ENCODE measurements around the gene ANKH.

Gene ANKH

GRCh38 chr5:14713476-14714390, 157.8 kb downstream of the ANKH start:
- no peak for DNase-seq
- TF ChIP-seq EZH2 (IDR thresholded peaks at IDR 0.05; ENCODE audit: borderline replicate concordance, low read depth, low read length, severe bottlenecking) (no peak), CTCF (IDR thresholded peaks at IDR 0.05; ENCODE audit: borderline replicate concordance, extremely low read depth, low read length, poor library complexity, severe bottlenecking) (no peak)

GRCh38 chr5:14712666-14713065, 158.9 kb downstream of the ANKH start:
- DNase-seq = no peak
- no peak overlapping the region for H3K9ac ChIP-seq (ENCODE audit: low read depth, low read length)
- no peaks in the 10 kb centered on the region for H3K79me2 ChIP-seq (ENCODE audit: insufficient read depth, low read length)
- no peak overlapping the region for H2AFZ ChIP-seq (ENCODE audit: low read depth, low read length)
- H4K20me1 ChIP-seq (ENCODE audit: insufficient read depth, low read length) = peaks cover 9% of the 10 kb centered on the region; the same call in 1 of the 2 replicates
- peaks cover 95% of the 10 kb centered on the region for H3K36me3 ChIP-seq (ENCODE audit: insufficient read depth, low read length)
- no peak overlapping the region for H3K4me3 ChIP-seq (ENCODE audit: low read depth in 1 of 2, low read length in 2 of 2)
- no peaks in the 10 kb centered on the region for H3K9me3 ChIP-seq (ENCODE audit: insufficient read depth, low read length, severe bottlenecking)
- TF ChIP-seq EZH2 (IDR thresholded peaks at IDR 0.05; ENCODE audit: borderline replicate concordance, low read depth, low read length, severe bottlenecking) (no peak), CTCF (IDR thresholded peaks at IDR 0.05; ENCODE audit: borderline replicate concordance, extremely low read depth, low read length, poor library complexity, severe bottlenecking) (no peak)
- H3K4me2 ChIP-seq (ENCODE audit: insufficient read depth, low read length) = no peak overlapping the region
- peaks cover 3% of the 10 kb centered on the region; the same call in 1 of the 2 replicates for H3K4me1 ChIP-seq (ENCODE audit: insufficient read depth, low read length)
- ATAC-seq (ENCODE audit: insufficient read depth, low read depth) = no peak
- no peaks in the 10 kb centered on the region for H3K27me3 ChIP-seq (ENCODE audit: insufficient read depth, low read length, poor library complexity)
- no peak overlapping the region for H3K27ac ChIP-seq (ENCODE audit: low read length)

More at GRCh38 chr5:14713476-14714390, 157.8 kb downstream of the ANKH start:
- H3K4me1 ChIP-seq (ENCODE audit: insufficient read depth, low read length) = no peaks in the 10 kb centered on the region
- H3K9ac ChIP-seq (ENCODE audit: low read depth, low read length) = no peak overlapping the region
- H3K27me3 ChIP-seq (ENCODE audit: insufficient read depth, low read length, poor library complexity) = no peaks in the 10 kb centered on the region
- H4K20me1 ChIP-seq (ENCODE audit: insufficient read depth, low read length) = peaks cover 9% of the 10 kb centered on the region; the same call in 1 of the 2 replicates
- H3K4me3 ChIP-seq (ENCODE audit: low read depth in 1 of 2, low read length in 2 of 2) = no peak overlapping the region
- H3K36me3 ChIP-seq (ENCODE audit: insufficient read depth, low read length) = peaks cover 91% of the 10 kb centered on the region
- H3K79me2 ChIP-seq (ENCODE audit: insufficient read depth, low read length) = no peaks in the 10 kb centered on the region
- H3K9me3 ChIP-seq (ENCODE audit: insufficient read depth, low read length, severe bottlenecking) = no peaks in the 10 kb centered on the region
- no peak overlapping the region for H2AFZ ChIP-seq (ENCODE audit: low read depth, low read length)
- no peak overlapping the region for H3K4me2 ChIP-seq (ENCODE audit: insufficient read depth, low read length)
- no peak for ATAC-seq (ENCODE audit: insufficient read depth, low read depth)
- no peak overlapping the region for H3K27ac ChIP-seq (ENCODE audit: low read length)

- peaks cover 9% of the 10 kb centered on the region for H3K4me1 ChIP-seq (ENCODE audit: insufficient read depth, low read length)
- peaks cover 95% of the 10 kb centered on the region for H3K36me3 ChIP-seq (ENCODE audit: insufficient read depth, low read length)
- TF ChIP-seq CTCF (IDR thresholded peaks at IDR 0.05; ENCODE audit: borderline replicate concordance, extremely low read depth, low read length, poor library complexity, severe bottlenecking) (no peak), EZH2 (IDR thresholded peaks at IDR 0.05; ENCODE audit: borderline replicate concordance, low read depth, low read length, severe bottlenecking) (no peak)
- no peak overlapping the region for H3K27ac ChIP-seq (ENCODE audit: low read length)
- no peak for ATAC-seq (ENCODE audit: insufficient read depth, low read depth)
- no peak overlapping the region for H3K4me2 ChIP-seq (ENCODE audit: insufficient read depth, low read length)
- no peaks in the 10 kb centered on the region for H3K79me2 ChIP-seq (ENCODE audit: insufficient read depth, low read length)
- no peaks in the 10 kb centered on the region for H3K27me3 ChIP-seq (ENCODE audit: insufficient read depth, low read length, poor library complexity)
- H4K20me1 ChIP-seq (ENCODE audit: insufficient read depth, low read length) = peaks cover 9% of the 10 kb centered on the region; the same call in 1 of the 2 replicates
- H3K4me3 ChIP-seq (ENCODE audit: low read depth in 1 of 2, low read length in 2 of 2) = no peak overlapping the region
- H2AFZ ChIP-seq (ENCODE audit: low read depth, low read length) = no peak overlapping the region
- H3K9ac ChIP-seq (ENCODE audit: low read depth, low read length) = no peak overlapping the region
- no peaks in the 10 kb centered on the region for H3K9me3 ChIP-seq (ENCODE audit: insufficient read depth, low read length, severe bottlenecking)
- DNase-seq = no peak
Measured at GRCh38 chr5:14712131-14712530, 159.4 kb downstream of the ANKH start.

Data from DND-41 (cell line).